HepG2 (cell line): ENCODE results near the gene SDK2. TPM values are rescaled to one million over a fixed set of nuclear protein-coding genes. Genes with fewer than 3 reads are reported as not detected.

Source experiments
- ATAC-seq: fragments of 200-7000 bp; cut with Tn5 transposase; 3 replicates; pipeline ENCODE4 v1.9.1; 2020; ENCODE audit warnings: mild to moderate bottlenecking, moderate library complexity
- BruUV-seq: library from RNA; stranded (reverse); fragments of 400-500 nt; replicated peaks from 2 replicates; lab custom pipeline; 2021; lab: Mats Ljungman, UMichigan
- CTCF ChIA-PET: fragments of 300-600 bp; formaldehyde crosslinking; extraction: SDS; loops from one replicate; lab custom pipeline; 2021; ENCODE audit warnings: low total read pairs, inconsistent platforms, low intra/inter-chr PET ratio; lab: Yijun Ruan, JAX
- POLR2A ChIA-PET: fragments of 350-600 bp; sonication (Branson Sonifier 250); formaldehyde crosslinking; loops from one replicate; lab custom pipeline; 2020; ENCODE audit warnings: antibody characterized with exemption, inconsistent platforms; lab: Yijun Ruan, JAX
- DNase-seq: peaks from one replicate; pipeline ENCODE4 v3.0.0-alpha.2; 2015; ENCODE audit warnings: low spot score
- FAIRE-seq: peaks from 3 replicates; lab custom pipeline; 2011; peaks lifted over from hg19 to GRCh38; lab: Jason Lieb, UNC
- H2AFZ ChIP-seq: one replicate; pipeline ENCODE4 v1.6.1; 2011; ENCODE audit warnings: low read length, inconsistent platforms
- H3K27ac ChIP-seq: fragments of 300-600 bp; 3 replicates; pipeline ENCODE4 v1.8.0; 2011; ENCODE audit warnings: mixed run types, mild to moderate bottlenecking, mixed read lengths, low read length, inconsistent platforms; ENCODE audit not compliant: insufficient read depth; ENCODE audit errors: extremely low read length
- H3K27me3 ChIP-seq, 2 experiments: fragments of 200-600 bp in 1 of 2; 2 replicates in 1 of 2; 3 replicates in 1 of 2; pipeline versions ENCODE4 v1.6.0 to v1.8.0; 2011; ENCODE audit warnings: low read length in 2 of 2, mild to moderate bottlenecking in 2 of 2, moderate library complexity in 2 of 2, inconsistent platforms in 1 of 2; ENCODE audit not compliant: insufficient read depth in 2 of 2, control insufficient read depth in 1 of 2
- H3K36me3 ChIP-seq, 2 experiments: fragments of 200-600 bp in 1 of 2; replicated peaks in 1 of 2; 2 replicates in 1 of 2; 3 replicates in 1 of 2; pipeline versions ENCODE4 v1.5.1 to v1.8.0; 2011; ENCODE audit warnings: low read length in 2 of 2, inconsistent platforms in 1 of 2; ENCODE audit not compliant: insufficient read depth in 2 of 2, control insufficient read depth in 1 of 2
- H3K4me1 ChIP-seq: 2 replicates; pipeline ENCODE4 v1.5.1; 2012; ENCODE audit warnings: low read length, inconsistent platforms; ENCODE audit not compliant: insufficient read depth
- H3K4me2 ChIP-seq: 2 replicates; pipeline ENCODE4 v1.6.0; 2011; ENCODE audit warnings: low read depth, low read length, inconsistent platforms
- H3K4me3 ChIP-seq, 3 experiments: fragments of 200-600 bp in 1 of 3; sonication (generic), shearing (Covaris generic) in 1 of 3; replicated peaks in 1 of 3; 2 replicates each; pipeline ENCODE4 v1.5.1; 2011 to 2016; ENCODE audit warnings: low read length in 3 of 3, inconsistent platforms in 2 of 3, low read depth in 2 of 3, mild to moderate bottlenecking in 2 of 3, control low read depth in 1 of 3, mixed read lengths in 1 of 3; ENCODE audit not compliant: insufficient read depth in 1 of 3
- H3K79me2 ChIP-seq: one replicate; pipeline ENCODE4 v1.6.1; 2011; ENCODE audit warnings: low read length, inconsistent platforms; ENCODE audit not compliant: insufficient read depth
- H3K9ac ChIP-seq: 2 replicates; pipeline ENCODE4 v1.6.0; 2011; ENCODE audit warnings: mild to moderate bottlenecking, low read depth, low read length, inconsistent platforms; ENCODE audit not compliant: insufficient read depth
- H3K9me3 ChIP-seq: 2 replicates; pipeline ENCODE4 v1.5.1; 2012; ENCODE audit warnings: mild to moderate bottlenecking, low read length
- H4K20me1 ChIP-seq: 2 replicates; pipeline ENCODE4 v1.6.0; 2011; ENCODE audit warnings: inconsistent platforms, mild to moderate bottlenecking, low read length, moderate library complexity; ENCODE audit not compliant: insufficient read depth
- AGO1 ChIP-seq: fragments of 200-400 bp; formaldehyde crosslinking; IDR thresholded peaks from 2 replicates; pipeline ENCODE4 v1.6.1; 2017; ENCODE audit warnings: mild to moderate bottlenecking, low read depth, low read length, moderate library complexity; ENCODE audit not compliant: poor library complexity, severe bottlenecking
- ISL2 ChIP-seq: sonication (generic); formaldehyde crosslinking; IDR thresholded peaks from 2 replicates; pipeline ENCODE4 v1.5.0; 2020; ENCODE audit warnings: missing genetic modification reagents
- MBNL3 ChIP-seq: fragments of 250-450 bp; sonication (Bioruptor Pico); conservative IDR thresholded peaks from 2 replicates; pipeline ENCODE4 v1.8.0; 2022; ENCODE audit warnings: mild to moderate bottlenecking, inconsistent platforms
- MEIS1 ChIP-seq: sonication (generic); formaldehyde crosslinking; IDR thresholded peaks from 2 replicates; pipeline ENCODE4 v1.9.0; 2021; ENCODE audit warnings: mild to moderate bottlenecking, missing genetic modification reagents, moderate library complexity, borderline replicate concordance
- MEIS2 ChIP-seq: sonication (generic); formaldehyde crosslinking; IDR thresholded peaks from 2 replicates; pipeline ENCODE4 v1.9.0; 2021; ENCODE audit warnings: mild to moderate bottlenecking, missing genetic modification reagents
- NFKBIZ ChIP-seq: IDR thresholded peaks from 2 replicates; pipeline ENCODE4 v1.6.1; 2018; ENCODE audit warnings: missing genetic modification reagents, missing compliant biosample characterization
- NFRKB ChIP-seq: fragments of 450-650 bp; IDR thresholded peaks from 2 replicates; pipeline ENCODE4 v1.6.1; 2017
- REST ChIP-seq, 2 experiments: IDR thresholded peaks; 2 replicates each; pipeline ENCODE4 v1.6.1; 2011 to 2012; ENCODE audit warnings: low read length in 2 of 2, borderline replicate concordance in 1 of 2, low read depth in 1 of 2, mild to moderate bottlenecking in 1 of 2, moderate library complexity in 1 of 2
- RFXAP ChIP-seq: sonication (generic); formaldehyde crosslinking; IDR thresholded peaks from 2 replicates; pipeline ENCODE4 v1.4.0; 2020; ENCODE audit warnings: missing genetic modification reagents, borderline replicate concordance
- SMYD3 ChIP-seq: sonication (generic); formaldehyde crosslinking; IDR thresholded peaks from 2 replicates; pipeline ENCODE4 v1.8.1; 2023; ENCODE audit warnings: mild to moderate bottlenecking, missing genetic modification reagents
- TEAD2 ChIP-seq: sonication (generic); formaldehyde crosslinking; IDR thresholded peaks from 2 replicates; pipeline ENCODE4 v1.9.0; 2021; ENCODE audit warnings: missing genetic modification reagents
- XBP1 ChIP-seq: sonication (generic); formaldehyde crosslinking; IDR thresholded peaks from 2 replicates; pipeline ENCODE4 v1.5.0; 2020; ENCODE audit warnings: missing genetic modification reagents
- YY1 ChIP-seq: IDR thresholded peaks from 2 replicates; pipeline ENCODE4 v1.6.1; 2011; ENCODE audit warnings: low read length, low read depth, moderate library complexity, mild to moderate bottlenecking; ENCODE audit not compliant: insufficient read depth, insufficient replicate concordance
- ZBTB46 ChIP-seq: sonication (generic); formaldehyde crosslinking; IDR thresholded peaks from 2 replicates; pipeline ENCODE4 v1.4.0; 2020; ENCODE audit warnings: mild to moderate bottlenecking, missing genetic modification reagents, borderline replicate concordance
- ZNF17 ChIP-seq: sonication (generic); formaldehyde crosslinking; IDR thresholded peaks from 2 replicates; pipeline ENCODE4 v1.5.0; 2020; ENCODE audit warnings: mild to moderate bottlenecking, missing genetic modification reagents
- ZNF224 ChIP-seq: sonication (generic); formaldehyde crosslinking; IDR thresholded peaks from 2 replicates; pipeline ENCODE4 v1.5.0; 2020; ENCODE audit warnings: mild to moderate bottlenecking, missing genetic modification reagents
- ZNF234 ChIP-seq: sonication (generic); formaldehyde crosslinking; conservative IDR thresholded peaks from 2 replicates; pipeline ENCODE4 v1.5.1; 2020; ENCODE audit warnings: mild to moderate bottlenecking, missing genetic modification reagents
- ZNF720 ChIP-seq: sonication (generic); formaldehyde crosslinking; IDR thresholded peaks from 2 replicates; pipeline ENCODE4 v1.4.0; 2020; ENCODE audit warnings: missing genetic modification reagents
- ZSCAN31 ChIP-seq: sonication (generic); formaldehyde crosslinking; IDR thresholded peaks from 2 replicates; pipeline ENCODE4 v1.5.0; 2020; ENCODE audit warnings: low read depth, mild to moderate bottlenecking, missing genetic modification reagents
- WGBS: methylation state at CpG from one replicate; pipeline ENCODE4 v1.1.6; 2017; ENCODE audit warnings: low lambda C conversion rate; 5-methylcytosine and 5-hydroxymethylcytosine counted together
- in situ Hi-C: cut with HindIII; loops from 2 replicates; pipeline ENCODE4 v1.10.0; 2017; ENCODE audit warnings: low pct_unique_long_range_greater_than_20kb; ENCODE audit not compliant: extremely low pct_ligation_motif_present
- intact Hi-C: fragments of 100-400 bp; cut with micrococcal nuclease; formaldehyde crosslinking; loops from one replicate; pipeline ENCODE4 v1.10.0; 2022; ENCODE audit not compliant: unreplicated experiment
- polyA plus RNA-seq, 8 experiments: library from polyadenylated mRNA; depleted of rRNA in 3 of 8; stranded (reverse) in 7 of 8; unstranded in 1 of 8; fragments of >200 nt; fragmentation: Illumina TruSeq in 4 of 8; extraction: Trizol in 4 of 8; gene quantifications; 2 replicates each; pipeline versions ENCODE4 v1.2.1 to v1.2.3, GENCODE V29; 2011 to 2016; ENCODE audit warnings: low read depth in 4 of 8, missing spikeins in 1 of 8, mixed read lengths in 1 of 8; ENCODE audit not compliant: insufficient read depth in 1 of 8
- total RNA-seq, 5 experiments: library from RNA; depleted of rRNA; stranded (reverse); fragments of >200 nt; fragmentation: Illumina TruSeq; extraction: Trizol; gene quantifications; 2 replicates each; pipeline ENCODE4 v1.2.3, GENCODE V29; 2016; ENCODE audit warnings: low read depth in 1 of 5

SDK2 gene
- total and polyA plus RNA-seq, 2 of the 13 experiments (the other 11 are each of a cell fraction or from before 2014, with no cell fraction given) = not detected

- intact Hi-C loops = no loop called here
Measured at GRCh38 chr17:73414171-73414955, 229.9 kb downstream of the SDK2 start.

More at GRCh38 chr17:73414171-73414955, 229.9 kb downstream of the SDK2 start:
- Histone ChIP-seq H3K27me3 (peaks cover 4 to 50% of the 10 kb centered on the region in 2 experiments; a peak in 4 of 5 replicates), H3K36me3 (no peaks in the 10 kb centered on the region), H3K4me3 (no peak overlapping the region), H3K27ac (no peak overlapping the region), H3K9ac (no peak overlapping the region), H3K79me2 (no peaks in the 10 kb centered on the region), H2AFZ (no peak overlapping the region), H3K9me3 (no peaks in the 10 kb centered on the region), H3K4me1 (0 out of 2 replicates have a peak, but pooled peaks cover 6% of the 10 kb centered on the region), H3K4me2 (no peak overlapping the region), H4K20me1 (no peaks in the 10 kb centered on the region)
- FAIRE-seq (no peak), DNase-seq (no peak), ATAC-seq (no peak)
- in situ Hi-C loops = no loop called here
- CTCF ChIA-PET = no interaction called here
- no TSS peak for BruUV-seq
- POLR2A ChIA-PET = no interaction called here
- WGBS = 31% methylated on average over 20 of the region's 20 CpGs
- TF ChIP-seq ZSCAN31 (CRISPR knock-in tag) = no peak
- TF ChIP-seq AGO1 = no peak
- TF ChIP-seq ZNF234 = no peak
- no peak for TF ChIP-seq NFKBIZ (CRISPR knock-in tag)
- no peak for TF ChIP-seq SMYD3 (CRISPR knock-in tag)
- TF ChIP-seq YY1 = no peak
- TF ChIP-seq ZNF17 (CRISPR knock-in tag) = no peak
- no peak for TF ChIP-seq ZBTB46
- TF ChIP-seq ISL2 (CRISPR knock-in tag) = no peak
- TF ChIP-seq MEIS2 = no peak
- TF ChIP-seq MBNL3 (CRISPR knock-in tag) = no peak
- no peak for TF ChIP-seq ZNF224 (CRISPR knock-in tag)
- TF ChIP-seq REST (IDR thresholded peaks at IDR 0.05; ENCODE audit: borderline replicate concordance in 1 of 2, low read depth in 1 of 2, low read length in 2 of 2) = no peak
- no peak for TF ChIP-seq MEIS1 (CRISPR knock-in tag)
- no peak for TF ChIP-seq TEAD2 (CRISPR knock-in tag)
- no peak for TF ChIP-seq NFRKB
- TF ChIP-seq ZNF720 (CRISPR knock-in tag) = no peak
- no peak for TF ChIP-seq XBP1 (CRISPR knock-in tag)
- TF ChIP-seq RFXAP (CRISPR knock-in tag) = no peak
- TF ChIP-seq, all 625 proteins: peak for 0
